ENCODE measurements around the gene ATXN7L2.

DNA sequence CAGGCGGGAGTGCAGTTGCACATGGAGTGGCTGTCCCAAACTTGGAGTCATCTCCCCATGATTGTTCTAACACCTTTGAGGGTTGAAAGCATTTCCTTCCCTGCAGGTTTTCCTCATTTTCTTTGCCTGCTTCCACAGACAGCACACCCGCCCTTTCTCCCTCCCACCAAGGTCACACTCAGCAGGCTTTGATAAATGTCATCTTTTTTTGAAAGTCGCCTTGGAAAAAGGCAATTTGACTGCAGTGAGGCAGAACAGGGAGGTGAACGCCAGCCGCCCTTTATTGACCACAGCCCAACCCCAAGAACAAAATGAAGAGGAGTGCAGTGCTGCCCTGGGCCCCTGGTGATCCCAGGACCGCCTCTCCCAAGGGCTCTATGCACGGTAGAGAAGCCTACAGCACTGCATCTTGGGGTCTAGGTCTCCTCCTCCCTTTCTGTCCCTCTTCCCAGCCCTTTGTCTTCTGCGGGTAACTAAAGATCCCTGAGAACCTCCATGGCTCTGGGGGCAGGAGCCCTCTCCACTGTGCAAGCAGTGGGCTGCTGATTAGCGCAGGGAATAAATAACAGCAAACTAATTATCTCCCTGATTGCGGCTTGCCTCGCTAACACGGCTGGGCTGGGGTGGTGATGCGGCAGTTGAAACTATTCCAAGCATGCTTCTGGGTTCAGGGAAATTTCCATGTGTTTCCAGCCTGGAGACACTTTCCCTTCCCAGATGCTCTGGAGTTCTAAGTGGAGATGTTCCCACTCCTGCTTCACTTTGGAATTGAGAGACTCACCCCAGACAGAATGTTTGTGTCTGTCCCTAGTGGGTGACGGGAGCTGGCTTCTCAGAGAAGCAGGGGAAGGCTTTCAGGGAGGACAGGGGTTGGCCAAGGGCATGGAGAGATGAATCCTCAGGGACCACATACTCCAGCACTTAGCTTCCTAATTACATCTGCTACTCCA, 37.6 kb downstream of the ATXN7L2 start:
- TF ChIP-seq POLR2A (IDR thresholded peaks at IDR 0.05; ENCODE audit: control extremely low read depth in 1 of 2, low read depth in 2 of 2, low read length in 2 of 2) (no peak), POLR2AphosphoS5 (IDR thresholded peaks at IDR 0.05; ENCODE audit: low read depth, low read length) (no peak), CTCF (IDR thresholded peaks at IDR 0.05; ENCODE audit: control extremely low read depth in 1 of 3, insufficient read depth in 1 of 3, low read depth in 1 of 3, low read length in 3 of 3) (no peak), EP300 (IDR thresholded peaks at IDR 0.05; ENCODE audit: borderline replicate concordance in 1 of 2, low read depth in 2 of 2, low read length in 2 of 2) (no peak), EZH2 (IDR thresholded peaks at IDR 0.05; ENCODE audit: low read depth, low read length, severe bottlenecking) (no peak), RAD21 (IDR thresholded peaks at IDR 0.05 in 1 of 2, conservative IDR thresholded peaks at IDR 0.05 in 1 of 2; ENCODE audit: low read depth in 2 of 2, low read length in 2 of 2) (no peak), ATF3 (IDR thresholded peaks at IDR 0.05; ENCODE audit: insufficient read depth, low read depth, low read length) (no peak)
